Smooth muscle cell of the pulmonary artery (primary cell): ENCODE results near the gene SSX4B. TPM values are rescaled to one million over a fixed set of nuclear protein-coding genes. Genes with fewer than 3 reads are reported as not detected.

Source experiments
- total RNA-seq: library from RNA; depleted of rRNA; stranded (reverse); fragments of >200 nt; gene quantifications from 2 replicates; pipeline ENCODE4 v1.2.3, GENCODE V29; 2014

Gene SSX4B
- total RNA-seq = not detected in 2 replicates

GRCh38 chrX:48411860-48412259 lies at the start of gene SSX4B:
Gene SSX4B (minus strand): TSS chrX:48411960. CDS start chrX:48411372, 588 bp downstream.

GRCh38 chrX:48383239-48383638 lies 28.5 kb downstream of the SSX4B start, which contains the start of gene SSX4:
Gene SSX4 (plus strand): TSS chrX:48383539. CDS start chrX:48384054, 515 bp downstream.

GRCh38 chrX:48356315-48357094 lies 55.3 kb downstream of the SSX4B start, which contains the start of gene SSX3:
Gene SSX3 (minus strand): TSS chrX:48356703. CDS start chrX:48355249, 1,454 bp downstream.

Other genes with a start within 250 kb of the SSX4B start
- gene SSX5, start 215.2 kb downstream of the SSX4B start, total RNA-seq = not detected in 2 replicates
- not detected in 2 replicates for gene SSX1, start 156.6 kb downstream of the SSX4B start, total RNA-seq
- gene SSX3, start 55.3 kb downstream of the SSX4B start, total RNA-seq = not detected in 2 replicates
- not detected in 2 replicates for gene SSX4, start 28.4 kb downstream of the SSX4B start, total RNA-seq
- 106 and 110 TPM in 2 replicates for gene SLC38A5, start 58.3 kb upstream of the SSX4B start, total RNA-seq
- 50.7 and 50.8 TPM in 2 replicates for gene FTSJ1, start 64.2 kb upstream of the SSX4B start, total RNA-seq
- gene PORCN, start 97.0 kb upstream of the SSX4B start, total RNA-seq = 15.6 and 21.8 TPM in 2 replicates
- 19.4 and 23.3 TPM in 2 replicates for gene EBP, start 109.8 kb upstream of the SSX4B start, total RNA-seq
- 9.8 and 11.5 TPM in 2 replicates for gene TBC1D25, start 127.8 kb upstream of the SSX4B start, total RNA-seq
- gene RBM3, start 162.5 kb upstream of the SSX4B start, total RNA-seq = 40.5 and 60.7 TPM in 2 replicates
- gene WDR13, start 185.5 kb upstream of the SSX4B start, total RNA-seq = 117 and 134 TPM in 2 replicates